ENCODE data around the gene RGPD5.
"Not testable (repeated sequence)": the region's sequence is repeated elsewhere in the genome, so short reads cannot be mapped to it uniquely, and the experiment has no call there.

Gene RGPD5

GRCh38 chr2:109794074-109794737 is at the start of gene RGPD5:
Gene RGPD5 (plus strand): TSS chr2:109794305. CDS start chr2:109794466, 161 bp downstream.
- DNase-seq, result not testable (repeated sequence)

- not testable (repeated sequence) for DNase-seq
Observed at GRCh38 chr2:109751572-109751971, 42.5 kb upstream of the RGPD5 start.

GRCh38 chr2:109757163-109757824 is 36.8 kb upstream of the RGPD5 start:
- not testable (repeated sequence) for DNase-seq

- DNase-seq, result not testable (repeated sequence)
Observed at GRCh38 chr2:109760265-109761042, 33.7 kb upstream of the RGPD5 start.

- not testable (repeated sequence) for DNase-seq
Observed at GRCh38 chr2:109761043-109761454, 33.1 kb upstream of the RGPD5 start.

GRCh38 chr2:109761976-109762375 is 32.1 kb upstream of the RGPD5 start:
- not testable (repeated sequence) for DNase-seq

- DNase-seq, result not testable (repeated sequence)
Observed at GRCh38 chr2:109766074-109766473, 28.0 kb upstream of the RGPD5 start.

- DNase-seq, result not testable (repeated sequence)
Observed at GRCh38 chr2:109766886-109767578, 27.1 kb upstream of the RGPD5 start.

GRCh38 chr2:109768934-109769333 is 25.2 kb upstream of the RGPD5 start:
- not testable (repeated sequence) for DNase-seq

GRCh38 chr2:109779118-109779517 is 15.0 kb upstream of the RGPD5 start:
- not testable (repeated sequence) for DNase-seq

- not testable (repeated sequence) for DNase-seq
Observed at GRCh38 chr2:109781147-109781816, 12.8 kb upstream of the RGPD5 start.

GRCh38 chr2:109782446-109782993 is 11.6 kb upstream of the RGPD5 start:
- DNase-seq, result not testable (repeated sequence)

GRCh38 chr2:109791530-109792279 is 2.4 kb upstream of the RGPD5 start:
- not testable (repeated sequence) for DNase-seq

- not testable (repeated sequence) for DNase-seq
Observed at GRCh38 chr2:109792659-109793058, 1.4 kb upstream of the RGPD5 start.

- DNase-seq, result not testable (repeated sequence)
Observed at GRCh38 chr2:109871129-109871751, 77.1 kb downstream of the RGPD5 start.

GRCh38 chr2:109876625-109877024 is 82.5 kb downstream of the RGPD5 start:
- not testable (repeated sequence) for DNase-seq

GRCh38 chr2:109882112-109882511 is 88.0 kb downstream of the RGPD5 start:
- not testable (repeated sequence) for DNase-seq

- not testable (repeated sequence) for DNase-seq
Observed at GRCh38 chr2:109888414-109888813, 94.3 kb downstream of the RGPD5 start.

GRCh38 chr2:109889909-109890308 is 95.8 kb downstream of the RGPD5 start:
- not testable (repeated sequence) for DNase-seq

- DNase-seq, result not testable (repeated sequence)
Observed at GRCh38 chr2:109891024-109891423, 96.9 kb downstream of the RGPD5 start.

- DNase-seq, result not testable (repeated sequence)
Observed at GRCh38 chr2:109893736-109894135, 99.6 kb downstream of the RGPD5 start.
